OCI-LY1 (cell line): ENCODE data around the gene CDPF1.

Experiments
- CTCF ChIP-seq: fragments of 200-600 bp; sonication (generic), shearing (Covaris generic); IDR thresholded peaks from 2 replicates; pipeline ENCODE4 v1.5.1; 2017; ENCODE audit warnings: mild to moderate bottlenecking, antibody characterized with exemption, low read length, moderate library complexity, mixed read lengths
- EZH2 ChIP-seq: fragments of 200-600 bp; sonication (generic), shearing (Covaris generic); IDR thresholded peaks from 2 replicates; pipeline ENCODE4 v1.8.0; 2017; ENCODE audit warnings: borderline replicate concordance, mixed run types, mild to moderate bottlenecking, antibody characterized with exemption, low read length, moderate library complexity, mixed read lengths

GRCh38 chr22:46245511-46245910 lies 4.6 kb downstream of the CDPF1 start:
- TF ChIP-seq EZH2 (no peak), CTCF (no peak)
